GM20431 (cell line): ENCODE results near the gene FIGNL1.

Source experiments
- in situ Hi-C: fragments of 300-500 bp; cut with MseI, MboI; formaldehyde crosslinking; loops from one replicate; pipeline ENCODE4 v1.15.0; 2020; ENCODE audit warnings: low sequenced_read_pairs; ENCODE audit not compliant: unreplicated experiment

The FIGNL1 gene

GRCh38 chr7:50449881-50450589, at the start of gene FIGNL1:
FIGNL1 (minus strand) TSS chr7:50450350; CDS start chr7:50447287, 3,063 bp downstream.
- in situ Hi-C loops: no loop called here

GRCh38 chr7:50499092-50499491, 48.9 kb upstream of the FIGNL1 start:
- in situ Hi-C loops: no loop called here

DNA sequence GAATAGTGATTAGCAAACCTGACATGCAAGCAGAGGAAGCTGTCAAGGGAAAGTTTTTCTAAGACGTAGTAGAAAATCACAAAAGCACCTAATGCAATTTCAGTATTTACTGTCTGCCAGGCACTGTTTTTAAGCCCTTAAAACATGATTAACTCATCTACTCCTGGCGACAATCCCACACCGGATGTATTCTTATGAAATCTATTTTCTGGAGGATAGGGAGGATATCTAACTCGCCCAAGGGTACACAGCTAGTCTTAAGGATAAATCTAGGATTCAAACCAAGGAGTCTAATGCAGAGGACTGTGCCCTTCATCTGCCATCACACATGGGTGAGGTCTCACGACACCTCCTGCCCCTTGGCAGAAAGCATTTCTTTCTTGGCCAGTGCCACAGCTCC, 47.8 kb upstream of the FIGNL1 start:
- in situ Hi-C loops: no loop called here

- in situ Hi-C loops: no loop called here
These were observed 47.0 kb upstream of the FIGNL1 start for GRCh38 chr7:50497068-50497642.

GRCh38 chr7:50496569-50496968, 46.4 kb upstream of the FIGNL1 start:
- in situ Hi-C loops: no loop called here

DNA sequence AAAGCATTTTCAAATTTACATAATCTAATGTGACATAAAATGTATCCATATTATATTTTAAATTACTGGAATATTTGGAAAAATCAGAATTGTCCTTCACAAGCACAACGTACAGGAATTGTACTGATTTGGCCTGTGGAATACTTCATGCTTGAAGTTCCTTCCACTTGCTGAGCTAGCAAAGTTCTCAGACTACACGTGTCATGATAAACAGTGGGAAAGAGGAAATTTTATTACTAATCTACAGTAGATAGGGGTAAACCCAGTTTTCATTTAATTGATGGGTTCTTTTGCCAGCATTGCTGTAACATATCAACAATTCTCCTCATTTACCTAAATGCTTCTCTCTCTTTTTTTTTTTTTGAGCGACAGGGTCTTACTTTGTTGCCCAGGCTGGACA, 45.6 kb upstream of the FIGNL1 start:
- in situ Hi-C loops: no loop called here

GRCh38 chr7:50492770-50493519, 42.8 kb upstream of the FIGNL1 start:
- in situ Hi-C loops: no loop called here

- in situ Hi-C loops: no loop called here
These were observed 41.8 kb upstream of the FIGNL1 start for GRCh38 chr7:50491943-50492342.

GRCh38 chr7:50491209-50491608, 41.1 kb upstream of the FIGNL1 start:
- in situ Hi-C loops: no loop called here

DNA sequence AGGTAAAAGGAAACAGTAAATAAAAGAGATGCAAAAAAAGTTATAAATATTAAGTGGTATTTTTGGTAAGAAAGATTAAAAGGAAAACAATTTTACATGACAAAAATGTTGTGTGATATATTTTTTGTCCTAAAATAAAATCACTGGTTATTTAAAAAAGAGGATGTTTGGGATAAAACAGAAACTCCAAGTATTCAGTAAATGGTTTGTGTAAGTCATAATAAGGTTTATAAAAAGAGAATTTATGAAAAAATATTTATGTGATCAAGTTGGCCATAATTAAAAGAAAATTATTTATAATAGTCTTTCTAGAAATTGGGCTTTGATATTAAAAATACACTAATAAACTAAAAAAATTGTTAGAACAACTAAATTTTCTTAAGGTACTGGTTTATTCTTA, 38.2 kb upstream of the FIGNL1 start:
- in situ Hi-C loops: no loop called here

DNA sequence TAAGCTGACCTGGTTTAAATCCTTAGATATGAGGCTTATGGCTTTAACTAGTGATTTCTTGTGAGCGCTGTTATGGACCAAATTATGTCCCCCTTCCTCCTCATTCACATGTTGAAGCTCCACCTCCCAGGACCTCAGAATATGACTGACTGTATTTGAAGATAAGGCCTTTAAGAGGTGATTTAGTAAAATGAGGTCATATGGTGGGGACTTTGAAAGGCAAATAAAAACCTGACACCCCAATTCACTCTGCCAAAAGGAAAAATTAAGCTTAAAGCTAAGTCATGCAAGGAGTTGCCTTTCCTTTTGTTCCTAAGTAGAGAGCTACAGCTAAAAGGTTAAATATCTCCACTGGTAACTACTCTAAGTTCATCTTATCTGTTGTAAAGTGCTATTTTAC, 36.4 kb upstream of the FIGNL1 start:
- in situ Hi-C loops: no loop called here

GRCh38 chr7:50481867-50482266, 31.7 kb upstream of the FIGNL1 start:
- in situ Hi-C loops: no loop called here

- in situ Hi-C loops: no loop called here
These were observed 30.6 kb upstream of the FIGNL1 start for GRCh38 chr7:50480797-50481196.

GRCh38 chr7:50479743-50480517, 29.8 kb upstream of the FIGNL1 start:
- in situ Hi-C loops: no loop called here

GRCh38 chr7:50477640-50478039, 27.5 kb upstream of the FIGNL1 start:
- in situ Hi-C loops: no loop called here

GRCh38 chr7:50476953-50477625, 26.9 kb upstream of the FIGNL1 start:
- in situ Hi-C loops: no loop called here

- in situ Hi-C loops: no loop called here
These were observed 25.2 kb upstream of the FIGNL1 start for GRCh38 chr7:50475340-50475739.

DNA sequence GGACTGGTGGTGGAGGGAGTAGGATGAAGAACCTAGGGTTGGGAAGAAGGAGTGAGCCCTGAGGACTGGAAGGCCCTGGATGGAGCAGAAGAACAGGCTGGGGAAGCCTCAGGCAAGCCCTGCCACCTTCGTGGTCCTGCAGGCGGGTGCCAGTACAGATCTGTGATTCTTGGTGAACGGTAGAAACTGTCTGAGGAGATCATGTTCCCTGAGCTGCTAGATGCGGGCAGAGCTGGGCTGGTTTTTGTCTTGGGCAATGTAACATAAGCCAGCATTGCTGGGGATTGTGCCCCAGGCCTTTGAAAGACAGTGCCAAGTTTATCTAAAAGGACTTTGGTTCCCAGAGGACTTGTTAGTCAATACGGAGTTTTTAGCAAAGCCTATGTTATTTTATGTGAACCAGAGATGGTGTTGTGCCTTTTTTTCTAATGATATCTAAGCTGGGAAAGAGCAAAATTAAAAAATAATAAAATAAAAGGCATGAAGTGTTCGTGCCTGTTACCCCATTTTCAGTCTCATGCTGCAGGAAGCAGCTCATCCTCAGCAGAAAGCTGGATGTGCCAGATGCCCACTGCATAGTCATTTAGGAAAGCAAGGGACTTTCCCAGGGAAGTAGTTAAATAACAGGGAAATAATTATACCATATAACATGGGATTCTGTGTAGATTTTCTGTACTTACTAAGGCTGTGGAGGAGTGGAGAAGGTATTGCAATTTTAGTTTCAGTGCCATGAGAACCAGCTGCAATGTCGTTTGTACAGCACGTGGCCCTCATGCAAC, 24.4 kb upstream of the FIGNL1 start:
- in situ Hi-C loops: no loop called here

- in situ Hi-C loops: no loop called here
These were observed 23.4 kb upstream of the FIGNL1 start for GRCh38 chr7:50473531-50473930.
